ENCODE data around the gene INO80E.

The INO80E gene

DNA sequence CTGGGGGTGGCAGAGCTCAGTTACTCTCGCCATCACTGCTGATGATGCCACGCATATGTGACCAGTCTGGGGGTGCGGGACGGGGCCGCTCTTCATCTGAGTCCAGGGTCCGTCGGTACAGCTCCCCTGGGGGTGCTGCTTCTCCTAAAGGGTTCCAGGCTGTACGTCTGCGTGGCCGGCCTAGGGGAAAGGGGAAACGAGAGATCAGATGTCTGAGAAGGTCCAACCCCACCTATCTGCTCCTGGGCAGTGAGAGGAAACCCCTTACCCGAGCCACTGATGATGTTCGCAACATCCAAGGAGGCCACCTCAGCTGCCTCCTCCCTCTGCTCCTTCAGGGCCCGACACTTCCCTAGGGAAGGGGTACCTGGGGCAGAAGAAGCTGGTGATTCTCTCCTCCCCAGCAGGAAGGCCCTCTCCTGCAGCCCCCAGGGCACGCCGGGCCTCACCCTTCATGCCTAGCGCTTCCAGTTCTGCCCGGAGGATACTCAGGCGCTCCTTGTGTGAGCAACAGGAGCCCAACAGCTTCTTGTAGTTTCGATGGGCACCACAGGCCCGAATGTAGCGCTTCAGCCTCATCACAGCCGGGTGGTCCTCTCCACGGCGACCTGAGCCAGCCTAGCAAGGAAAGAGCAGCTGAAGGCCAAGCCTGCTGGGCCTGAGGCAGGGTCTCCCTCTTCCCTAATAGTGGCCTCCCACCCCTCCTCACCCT, 2.7 kb upstream of the INO80E start:
- Mint-ChIP-seq H3K27ac (no peak overlapping the region), H3K27me3 (ENCODE audit: low read depth, poor library complexity) (peaks cover 3% of the 10 kb centered on the region), H3K4me1 (peaks cover 61% of the 10 kb centered on the region), H3K4me3 (no peak overlapping the region), H3K9me3 (no peaks in the 10 kb centered on the region), H3K36me3 (ENCODE audit: low read depth) (peaks cover 43% of the 10 kb centered on the region)
- DNase-seq: no peak
- TF ChIP-seq, protein P1, sequence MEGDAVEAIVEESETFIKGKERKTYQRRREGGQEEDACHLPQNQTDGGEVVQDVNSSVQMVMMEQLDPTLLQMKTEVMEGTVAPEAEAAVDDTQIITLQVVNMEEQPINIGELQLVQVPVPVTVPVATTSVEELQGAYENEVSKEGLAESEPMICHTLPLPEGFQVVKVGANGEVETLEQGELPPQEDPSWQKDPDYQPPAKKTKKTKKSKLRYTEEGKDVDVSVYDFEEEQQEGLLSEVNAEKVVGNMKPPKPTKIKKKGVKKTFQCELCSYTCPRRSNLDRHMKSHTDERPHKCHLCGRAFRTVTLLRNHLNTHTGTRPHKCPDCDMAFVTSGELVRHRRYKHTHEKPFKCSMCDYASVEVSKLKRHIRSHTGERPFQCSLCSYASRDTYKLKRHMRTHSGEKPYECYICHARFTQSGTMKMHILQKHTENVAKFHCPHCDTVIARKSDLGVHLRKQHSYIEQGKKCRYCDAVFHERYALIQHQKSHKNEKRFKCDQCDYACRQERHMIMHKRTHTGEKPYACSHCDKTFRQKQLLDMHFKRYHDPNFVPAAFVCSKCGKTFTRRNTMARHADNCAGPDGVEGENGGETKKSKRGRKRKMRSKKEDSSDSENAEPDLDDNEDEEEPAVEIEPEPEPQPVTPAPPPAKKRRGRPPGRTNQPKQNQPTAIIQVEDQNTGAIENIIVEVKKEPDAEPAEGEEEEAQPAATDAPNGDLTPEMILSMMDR (IDR thresholded peaks at IDR 0.05): no peak

- Mint-ChIP-seq H3K9me3 (no peaks in the 10 kb centered on the region), H3K36me3 (ENCODE audit: low read depth) (peaks cover 43% of the 10 kb centered on the region), H3K27ac (no peak overlapping the region), H3K27me3 (ENCODE audit: low read depth, poor library complexity) (peaks cover 3% of the 10 kb centered on the region), H3K4me3 (peak overlapping the region; percentile 98), H3K4me1 (peaks cover 54% of the 10 kb centered on the region)
- no peak for DNase-seq
- TF ChIP-seq, protein P1 (IDR thresholded peaks at IDR 0.05): no peak
Observed at GRCh38 chr16:29993903-29994599, 2.0 kb upstream of the INO80E start.

GRCh38 chr16:29994600-29995323, 1.3 kb upstream of the INO80E start:
- Mint-ChIP-seq H3K4me1 (peaks cover 52% of the 10 kb centered on the region), H3K27ac (no peak overlapping the region), H3K36me3 (ENCODE audit: low read depth) (peaks cover 36% of the 10 kb centered on the region), H3K9me3 (no peaks in the 10 kb centered on the region), H3K4me3 (peak overlapping the region; percentile 98), H3K27me3 (ENCODE audit: low read depth, poor library complexity) (peaks cover 3% of the 10 kb centered on the region)
- TF ChIP-seq, protein P1 (IDR thresholded peaks at IDR 0.05): no peak
- peak; percentile 61 for DNase-seq

GRCh38 chr16:29995324-29995910, 624 bp upstream of the INO80E start, which contains the start of gene HIRIP3:
HIRIP3 (minus strand) TSS chr16:29995617; CDS start chr16:29995605, 12 bp downstream.
- DNase-seq: peak; percentile 85
- H3K9me3 Mint-ChIP-seq: no peaks in the 10 kb centered on the region
- peak within 1 kb of the TSS; percentile 95 for H3K27ac Mint-ChIP-seq
- peaks cover 3% of the 10 kb centered on the region for H3K27me3 Mint-ChIP-seq (ENCODE audit: low read depth, poor library complexity)
- TF ChIP-seq, protein P1 (IDR thresholded peaks at IDR 0.05): no peak
- H3K4me3 Mint-ChIP-seq: peak within 1 kb of the TSS; percentile 98
- H3K36me3 Mint-ChIP-seq (ENCODE audit: low read depth): peaks cover 29% of the 10 kb centered on the region
- H3K4me1 Mint-ChIP-seq: peaks cover 49% of the 10 kb centered on the region

- peaks cover 26% of the 10 kb centered on the region for H3K36me3 Mint-ChIP-seq (ENCODE audit: low read depth)
- no peak overlapping the region for H3K27ac Mint-ChIP-seq
- H3K4me3 Mint-ChIP-seq: peak overlapping the region; percentile 98
- no peak for DNase-seq
- TF ChIP-seq, protein P1 (IDR thresholded peaks at IDR 0.05): no peak
- H3K4me1 Mint-ChIP-seq: peaks cover 40% of the 10 kb centered on the region
- H3K27me3 Mint-ChIP-seq (ENCODE audit: low read depth, poor library complexity): peaks cover 3% of the 10 kb centered on the region
- H3K9me3 Mint-ChIP-seq: no peaks in the 10 kb centered on the region
Observed at GRCh38 chr16:29996766-29997250, 767 bp downstream of the INO80E start.
